ENCODE data around the gene RASGRF1. TPM values are rescaled to one million over a fixed set of nuclear protein-coding genes. Genes with fewer than 3 reads are reported as not detected.

The RASGRF1 gene
- total RNA-seq, 1 experiment from 2014 or later: 0.24 TPM

DNA sequence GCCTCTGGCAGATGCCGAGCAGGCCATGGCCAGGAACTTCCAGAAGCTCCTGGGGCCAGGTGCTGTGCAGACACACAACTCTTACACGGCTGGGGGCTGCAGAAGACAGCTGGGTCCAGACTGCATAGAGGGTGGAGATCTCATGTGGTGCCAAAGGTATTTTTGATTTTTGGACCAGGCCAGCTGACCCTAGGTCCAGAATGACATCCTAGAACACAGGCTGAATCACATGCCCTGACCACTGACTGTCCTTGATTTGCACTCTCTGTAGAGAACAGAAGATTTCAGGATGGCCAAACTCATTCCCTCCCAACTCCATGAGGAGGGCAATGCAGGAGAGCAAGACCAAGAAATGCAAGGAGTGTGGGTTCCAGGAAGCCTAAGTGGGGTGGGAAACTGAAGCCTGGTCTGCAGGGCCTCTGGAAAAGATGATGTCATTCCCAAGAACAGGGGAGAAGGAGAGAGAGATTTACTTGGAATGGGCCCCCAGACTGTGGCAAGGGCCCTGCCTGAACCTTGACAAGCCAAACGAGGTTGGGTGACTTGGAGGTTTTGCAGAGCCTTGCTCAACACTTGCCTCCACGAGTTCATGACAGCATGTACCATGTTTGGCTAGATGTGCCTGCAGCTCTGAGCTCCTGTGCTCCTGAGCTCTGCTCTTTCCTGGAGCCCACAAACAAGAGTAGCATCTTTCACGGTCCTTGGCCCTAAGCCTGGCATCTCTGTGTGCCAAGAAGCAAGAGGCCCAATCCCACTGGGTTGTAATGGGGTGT, 107.2 kb downstream of the RASGRF1 start:
- DNase-seq (ENCODE audit: low read depth in 1 of 2, low spot score in 2 of 2): no peak
- Histone ChIP-seq H3K4me1 (replicated peaks) (peaks cover 6% of the 10 kb centered on the region), H3K36me3 (no peaks in the 10 kb centered on the region), H3K27ac (no peak overlapping the region), H3K27me3 (replicated peaks) (no peaks in the 10 kb centered on the region), H3K4me3 (no peak overlapping the region), H3K9me3 (replicated peaks) (no peaks in the 10 kb centered on the region)

DNA sequence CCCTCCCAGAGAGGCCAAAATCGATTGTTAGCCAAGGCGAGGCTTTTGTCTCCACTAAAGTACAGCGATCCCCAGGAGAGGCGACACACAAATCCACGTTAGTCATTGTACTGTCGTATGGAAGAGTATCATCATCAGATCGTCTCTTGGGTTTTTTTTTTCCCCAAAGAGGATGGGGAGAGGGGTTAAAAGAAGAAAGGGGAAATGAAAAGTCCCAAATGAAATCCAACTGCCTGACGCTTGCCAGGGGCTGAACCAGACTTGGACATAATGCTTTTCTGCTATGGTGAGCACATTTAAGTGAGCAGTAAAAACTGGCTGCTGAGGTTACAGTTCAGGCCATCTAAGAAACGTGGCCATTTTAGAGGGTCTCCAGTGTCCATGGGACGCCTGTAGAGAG, 107.8 kb downstream of the RASGRF1 start:
- Histone ChIP-seq H3K9me3 (replicated peaks) (no peaks in the 10 kb centered on the region), H3K27me3 (replicated peaks) (no peaks in the 10 kb centered on the region), H3K27ac (no peak overlapping the region), H3K4me3 (no peak overlapping the region), H3K4me1 (replicated peaks) (peaks cover under 1% of the 10 kb centered on the region; the same call in 1 of the 2 replicates), H3K36me3 (no peaks in the 10 kb centered on the region)
- no peak for DNase-seq (ENCODE audit: low read depth in 1 of 2, low spot score in 2 of 2)

DNA sequence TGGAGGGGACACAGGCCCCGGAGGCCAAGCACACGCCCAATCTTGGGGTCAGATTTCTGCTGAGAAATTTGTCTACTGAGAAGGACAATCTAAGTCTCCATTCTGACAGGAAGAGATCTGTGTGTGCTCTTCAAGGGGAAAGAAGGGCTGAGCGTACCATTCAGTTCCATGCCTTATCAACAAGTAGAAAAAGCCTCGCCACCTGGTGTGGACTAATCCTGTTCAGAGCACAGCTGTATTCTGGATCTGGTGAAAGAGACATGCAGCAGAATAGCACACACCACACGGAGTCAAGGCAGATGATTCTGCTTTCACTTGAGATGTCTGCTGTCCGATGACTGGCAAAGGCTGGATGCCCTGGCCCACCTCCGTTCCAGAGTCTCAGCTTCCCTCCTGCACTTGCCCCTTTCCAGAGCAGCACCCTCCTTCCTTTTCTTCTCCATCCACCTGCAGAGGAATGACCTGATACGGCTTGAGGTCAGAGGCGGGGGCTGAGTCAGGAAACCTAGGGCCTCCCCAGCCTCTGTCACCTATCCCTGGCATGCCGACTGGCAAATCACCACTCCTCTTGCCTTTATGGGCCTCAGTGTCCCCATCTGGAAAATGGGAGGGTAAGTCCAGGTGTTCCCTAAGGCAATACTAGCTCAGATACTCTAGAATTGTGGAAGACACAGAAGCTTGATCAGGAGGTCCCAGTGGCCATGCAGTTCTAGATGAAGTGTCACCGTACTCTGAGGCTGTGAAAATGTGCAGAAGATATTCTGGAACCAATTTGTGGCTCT, 108.9 kb downstream of the RASGRF1 start:
- no peak for DNase-seq (ENCODE audit: low read depth in 1 of 2, low spot score in 2 of 2)
- no peak overlapping the region for H3K27ac ChIP-seq
- no peaks in the 10 kb centered on the region for H3K9me3 ChIP-seq (replicated peaks)
- H3K4me3 ChIP-seq: no peak overlapping the region
- H3K4me1 ChIP-seq (replicated peaks): no peaks in the 10 kb centered on the region
- H3K27me3 ChIP-seq (replicated peaks): no peaks in the 10 kb centered on the region
- no peaks in the 10 kb centered on the region for H3K36me3 ChIP-seq

DNA sequence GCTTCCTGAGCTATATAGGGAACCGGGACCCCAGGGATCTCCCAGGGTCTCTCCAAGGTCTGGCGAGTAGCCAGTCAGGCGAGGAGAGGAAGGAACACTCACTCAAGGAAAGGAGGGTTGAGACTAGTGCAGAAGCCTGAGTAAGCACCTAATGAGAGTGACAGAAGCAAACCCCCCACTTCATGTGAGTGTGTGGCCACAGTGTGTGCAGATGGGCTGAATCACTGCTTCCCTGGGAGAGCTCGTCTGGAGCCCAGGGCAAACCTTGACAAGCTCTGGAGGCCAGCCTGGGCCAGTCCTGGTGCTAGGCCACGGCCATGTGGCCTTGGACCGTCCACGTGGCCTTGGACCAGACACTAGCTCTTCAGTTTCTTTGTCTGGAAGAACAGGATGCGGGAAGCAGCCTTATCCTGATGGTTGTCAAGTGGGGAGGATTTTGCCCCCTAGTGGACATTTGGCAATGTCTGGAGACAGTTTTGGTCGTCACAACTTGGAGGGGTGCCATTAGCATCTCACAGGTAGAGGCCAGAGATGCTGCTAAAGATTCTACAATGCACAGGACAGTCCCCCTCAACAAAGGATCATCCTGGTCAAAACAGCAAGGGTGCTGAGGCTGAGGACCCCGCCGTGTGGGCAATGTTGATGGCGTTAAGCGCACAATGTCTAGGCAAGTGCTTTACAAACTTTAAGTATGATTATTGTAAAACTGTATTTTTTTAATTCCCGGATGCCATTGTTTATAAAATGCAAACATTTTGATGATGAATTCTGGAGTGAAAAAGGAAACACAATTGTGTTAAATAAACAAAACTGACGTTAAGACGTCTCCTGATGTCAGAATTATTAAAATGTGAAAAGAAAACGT, 110.9 kb downstream of the RASGRF1 start:
- no peaks in the 10 kb centered on the region for H3K4me1 ChIP-seq (replicated peaks)
- no peak overlapping the region for H3K4me3 ChIP-seq
- no peaks in the 10 kb centered on the region for H3K27me3 ChIP-seq (replicated peaks)
- no peak overlapping the region for H3K27ac ChIP-seq
- H3K36me3 ChIP-seq: no peaks in the 10 kb centered on the region
- DNase-seq (ENCODE audit: low read depth in 1 of 2, low spot score in 2 of 2): peak; percentile 48 to 70
- H3K9me3 ChIP-seq (replicated peaks): no peaks in the 10 kb centered on the region

GRCh38 chr15:78978601-78979179, 111.9 kb downstream of the RASGRF1 start:
- DNase-seq (ENCODE audit: low read depth in 1 of 2, low spot score in 2 of 2): no peak
- no peaks in the 10 kb centered on the region for H3K27me3 ChIP-seq (replicated peaks)
- no peak overlapping the region for H3K4me3 ChIP-seq
- H3K4me1 ChIP-seq (replicated peaks): no peaks in the 10 kb centered on the region
- no peaks in the 10 kb centered on the region for H3K36me3 ChIP-seq
- H3K9me3 ChIP-seq (replicated peaks): no peaks in the 10 kb centered on the region
- no peak overlapping the region for H3K27ac ChIP-seq

DNA sequence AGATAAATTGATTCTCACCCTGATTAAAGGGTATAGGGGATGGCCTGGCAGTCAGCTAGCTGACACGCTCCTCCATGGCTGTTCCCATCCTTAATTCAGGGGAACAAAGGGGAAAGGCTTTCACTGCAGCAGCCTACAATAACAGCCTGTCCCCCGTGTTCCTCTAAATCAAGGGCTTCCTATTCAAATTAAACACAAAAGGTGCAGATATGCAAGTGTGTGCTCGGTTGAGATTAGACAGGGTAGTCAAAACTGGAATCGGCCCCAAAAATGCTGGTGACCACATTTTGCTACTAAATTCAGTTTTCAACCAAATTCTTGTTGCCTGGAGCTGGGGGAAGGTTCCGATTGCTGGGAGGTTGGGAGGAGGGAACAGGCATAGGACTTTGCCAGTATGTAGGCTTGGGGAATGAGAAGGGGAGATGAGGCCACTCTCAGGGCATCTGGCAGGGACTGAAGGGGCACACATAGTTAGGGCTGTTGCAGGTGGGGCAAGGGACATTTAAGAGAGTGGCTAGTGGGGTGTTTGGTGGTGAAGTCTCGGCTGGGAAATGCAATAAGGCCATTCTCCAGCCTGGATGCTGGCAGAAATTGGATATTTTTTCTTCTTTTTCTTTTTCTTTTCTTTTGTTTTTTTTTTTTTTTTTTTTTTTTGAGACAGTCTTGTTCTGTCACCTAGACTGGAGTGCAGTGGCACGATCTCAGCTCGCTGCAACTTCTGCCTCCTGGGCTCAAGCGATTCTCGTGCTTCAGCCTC, 112.8 kb downstream of the RASGRF1 start:
- H3K36me3 ChIP-seq: no peaks in the 10 kb centered on the region
- no peaks in the 10 kb centered on the region for H3K4me1 ChIP-seq (replicated peaks)
- H3K27ac ChIP-seq: no peak overlapping the region
- no peak for DNase-seq (ENCODE audit: low read depth in 1 of 2, low spot score in 2 of 2)
- no peaks in the 10 kb centered on the region for H3K27me3 ChIP-seq (replicated peaks)
- no peak overlapping the region for H3K4me3 ChIP-seq
- H3K9me3 ChIP-seq (replicated peaks): no peaks in the 10 kb centered on the region

GRCh38 chr15:78977091-78977571, 113.4 kb downstream of the RASGRF1 start:
- no peaks in the 10 kb centered on the region for H3K27me3 ChIP-seq (replicated peaks)
- no peaks in the 10 kb centered on the region for H3K36me3 ChIP-seq
- H3K27ac ChIP-seq: no peak overlapping the region
- no peak overlapping the region for H3K4me3 ChIP-seq
- H3K4me1 ChIP-seq (replicated peaks): no peaks in the 10 kb centered on the region
- no peak for DNase-seq (ENCODE audit: low read depth in 1 of 2, low spot score in 2 of 2)
- H3K9me3 ChIP-seq (replicated peaks): no peaks in the 10 kb centered on the region

- H3K4me1 ChIP-seq (replicated peaks): no peaks in the 10 kb centered on the region
- H3K9me3 ChIP-seq (replicated peaks): no peaks in the 10 kb centered on the region
- H3K27ac ChIP-seq: no peak overlapping the region
- H3K27me3 ChIP-seq (replicated peaks): no peaks in the 10 kb centered on the region
- H3K36me3 ChIP-seq: no peaks in the 10 kb centered on the region
- no peak for DNase-seq (ENCODE audit: low read depth in 1 of 2, low spot score in 2 of 2)
- H3K4me3 ChIP-seq: no peak overlapping the region
These were observed 113.9 kb downstream of the RASGRF1 start for GRCh38 chr15:78976691-78977090.

- no peak for DNase-seq (ENCODE audit: low read depth in 1 of 2, low spot score in 2 of 2)
- no peaks in the 10 kb centered on the region for H3K9me3 ChIP-seq (replicated peaks)
- no peak overlapping the region for H3K4me3 ChIP-seq
- H3K36me3 ChIP-seq: no peaks in the 10 kb centered on the region
- no peaks in the 10 kb centered on the region; the same call in 1 of the 2 replicates for H3K27me3 ChIP-seq (replicated peaks)
- no peaks in the 10 kb centered on the region for H3K4me1 ChIP-seq (replicated peaks)
- no peak overlapping the region for H3K27ac ChIP-seq
These were observed 116.2 kb downstream of the RASGRF1 start for GRCh38 chr15:78974272-78974918.

DNA sequence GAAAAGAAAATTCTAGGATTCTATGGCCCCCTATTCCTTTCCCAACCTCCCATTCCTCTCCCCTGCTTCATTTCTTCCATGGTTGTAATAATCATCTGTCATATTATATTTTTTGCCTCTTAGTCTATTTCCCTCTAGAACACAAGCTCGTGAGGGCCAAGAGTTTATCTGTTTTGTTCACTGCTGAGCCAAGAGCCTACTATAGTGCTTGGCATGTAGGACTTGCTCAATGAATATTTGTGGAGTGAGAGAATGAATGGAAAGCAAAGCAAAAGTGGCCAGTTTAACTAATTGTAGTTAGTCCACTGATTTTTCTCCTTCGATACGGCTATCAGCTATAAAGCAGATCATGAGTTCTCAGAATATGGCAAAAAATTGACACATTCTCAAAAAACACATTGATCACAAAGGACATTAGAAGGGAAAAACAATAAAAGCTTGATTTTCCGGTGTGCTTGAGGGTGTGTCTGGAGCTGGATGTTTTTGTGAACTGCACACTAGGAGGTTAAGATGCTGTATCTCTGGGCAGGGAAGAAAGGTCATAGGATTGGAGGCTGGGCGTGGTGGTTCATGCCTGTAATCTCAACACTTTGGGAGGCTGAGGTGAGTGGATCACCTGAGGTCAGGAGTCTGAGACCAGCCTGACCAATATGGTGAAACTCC, 120.8 kb downstream of the RASGRF1 start:
- Histone ChIP-seq H3K9me3 (replicated peaks) (no peaks in the 10 kb centered on the region), H3K27me3 (replicated peaks) (no peaks in the 10 kb centered on the region; the same call in 1 of the 2 replicates), H3K27ac (no peak overlapping the region), H3K4me3 (no peak overlapping the region), H3K36me3 (no peaks in the 10 kb centered on the region), H3K4me1 (replicated peaks) (no peaks in the 10 kb centered on the region)
- DNase-seq (ENCODE audit: low read depth in 1 of 2, low spot score in 2 of 2): no peak

GRCh38 chr15:78968539-78969271, 121.9 kb downstream of the RASGRF1 start:
- H3K36me3 ChIP-seq: no peaks in the 10 kb centered on the region
- no peak overlapping the region for H3K4me3 ChIP-seq
- no peaks in the 10 kb centered on the region for H3K4me1 ChIP-seq (replicated peaks)
- H3K9me3 ChIP-seq (replicated peaks): no peaks in the 10 kb centered on the region
- H3K27ac ChIP-seq: no peak overlapping the region
- H3K27me3 ChIP-seq (replicated peaks): no peaks in the 10 kb centered on the region; the same call in 1 of the 2 replicates
- DNase-seq (ENCODE audit: low read depth in 1 of 2, low spot score in 2 of 2): no peak

Measured in SJSA1 (cell line).